Stimulated activated CD8-positive, alpha-beta memory T cell treated with anti-CD3 and anti-CD28 coated beads, Interleukin-7, amount 100 ng/mL, for 48 hours (primary cell): Measurements from ENCODE around the gene FOXL2NB.
"Not testable (repeated sequence)": the region's sequence is repeated elsewhere in the genome, so short reads cannot be mapped to it uniquely, and the experiment has no call there.

Source experiments
- DNase-seq, 2 donors: peaks; one replicate each; pipeline ENCODE4 v3.0.0-alpha.2; 2020; ENCODE audit warnings: low read depth in 1 of 2; ENCODE audit errors: extremely low read depth in 1 of 2

Gene FOXL2NB

DNA sequence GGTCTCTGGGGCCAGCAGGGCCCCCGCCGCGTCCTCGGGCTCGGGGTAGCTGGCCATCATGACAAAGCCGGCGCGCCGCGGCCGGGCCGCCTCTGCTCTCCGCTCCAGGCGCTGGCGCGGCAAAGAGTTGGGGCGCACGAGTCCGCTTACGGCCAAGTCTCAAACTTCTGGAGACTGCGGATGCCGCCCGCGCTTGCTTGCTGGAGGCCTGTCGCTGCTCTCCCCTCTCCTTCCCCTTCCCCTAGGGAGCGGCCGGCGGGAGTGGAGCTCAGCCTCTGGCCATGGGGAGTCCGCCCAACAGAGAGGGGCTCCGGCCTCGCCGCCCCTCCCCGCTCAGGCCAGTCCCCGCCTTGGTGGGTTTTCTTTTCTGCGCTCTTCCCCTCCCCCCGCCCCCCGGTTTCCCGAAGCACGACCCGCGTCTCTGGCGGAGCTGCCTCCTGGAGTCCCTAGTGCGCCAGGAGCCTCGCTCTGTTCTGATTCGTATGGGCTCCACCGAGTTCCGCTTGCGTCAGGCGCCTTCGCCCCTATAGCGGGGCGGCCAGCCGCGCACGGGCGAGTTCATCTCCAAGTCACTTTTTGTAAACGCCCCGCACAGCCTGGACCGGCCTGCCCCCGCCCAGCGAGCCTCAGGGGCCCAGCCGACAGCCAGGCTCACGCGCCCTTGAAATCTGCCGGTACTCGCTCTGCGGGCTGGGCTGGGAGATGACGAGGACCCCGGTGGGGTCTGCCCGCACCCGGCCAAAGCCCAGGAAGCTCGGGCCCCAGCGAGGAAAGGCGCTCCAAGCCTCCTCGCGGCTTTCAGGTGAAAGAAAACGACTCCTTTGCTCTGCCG, at the start of gene FOXL2NB, which contains the start of gene FOXL2:
Gene FOXL2NB (plus strand): TSS at position 555 of the 832 bp plus-strand sequence. CDS start 148 bp downstream, at position 703.
Gene FOXL2 (minus strand): TSS at position 475 of the 832 bp plus-strand sequence. CDS start 415 bp downstream, at position 60.
- no peak for DNase-seq

DNA sequence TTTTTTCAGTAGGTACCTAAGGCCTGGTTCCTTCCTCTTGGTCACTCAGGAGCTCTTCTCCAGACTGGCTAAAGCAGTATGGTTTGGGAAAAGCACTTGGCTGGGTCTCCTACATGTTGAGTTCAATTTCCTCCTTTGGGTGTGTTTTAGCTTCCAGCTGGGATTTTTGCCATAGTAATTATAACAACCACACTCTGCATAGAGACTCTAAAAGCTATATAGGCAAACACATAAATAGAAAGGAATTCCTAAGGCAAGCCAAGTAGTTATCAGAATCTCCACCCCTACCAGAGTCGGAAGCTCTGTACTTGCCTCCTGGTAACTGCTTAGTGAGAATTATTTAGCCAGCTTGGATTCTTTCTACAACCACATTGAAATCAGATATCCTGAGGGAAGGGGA, 48.7 kb upstream of the FOXL2NB start:
- DNase-seq: no peak

GRCh38 chr3:138898708-138899107, 48.3 kb upstream of the FOXL2NB start:
- no peak for DNase-seq

GRCh38 chr3:138899351-138899991, 47.5 kb upstream of the FOXL2NB start:
- no peak for DNase-seq

DNA sequence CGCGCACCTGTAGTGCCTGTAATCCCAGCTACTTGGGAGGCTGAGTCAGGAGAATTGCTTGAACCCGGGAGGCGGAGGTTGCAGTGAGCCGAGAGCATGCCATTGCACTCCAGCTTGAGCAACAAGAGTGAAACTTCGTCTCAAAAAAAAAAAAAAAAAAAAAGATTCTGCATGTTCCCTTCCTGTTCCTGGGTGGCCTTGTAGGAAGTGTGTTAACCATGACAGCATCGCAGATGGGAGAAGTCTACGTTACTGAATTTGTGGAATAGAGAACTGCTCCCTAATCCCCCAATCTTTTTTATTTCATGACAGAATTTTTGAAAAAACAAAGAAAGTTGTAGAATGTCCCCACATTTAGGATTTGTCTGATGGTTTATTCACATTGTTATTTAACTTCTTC, 45.5 kb upstream of the FOXL2NB start:
- DNase-seq: no peak

DNA sequence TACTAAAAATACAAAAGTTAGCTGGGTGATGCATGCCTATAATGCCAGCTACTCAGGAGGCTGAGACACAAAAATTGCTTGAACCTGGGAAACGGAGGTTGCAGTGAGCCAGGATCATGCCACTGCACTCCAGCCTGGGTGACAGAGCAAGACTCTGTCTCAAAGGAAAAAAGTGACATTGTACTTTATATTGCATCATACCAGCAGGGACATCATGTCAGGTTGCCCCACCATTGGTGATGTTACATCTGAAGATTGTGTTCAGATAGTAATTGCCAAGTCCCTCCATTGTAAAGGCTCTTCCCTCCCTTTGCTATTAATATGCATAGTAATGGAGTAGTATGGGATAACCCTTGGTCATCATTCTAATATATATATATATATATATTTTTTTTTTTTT, 44.8 kb upstream of the FOXL2NB start:
- no peak for DNase-seq

GRCh38 chr3:138907539-138907938, 39.5 kb upstream of the FOXL2NB start:
- DNase-seq: no peak

GRCh38 chr3:138908846-138909245, 38.2 kb upstream of the FOXL2NB start:
- DNase-seq: no peak

GRCh38 chr3:138909904-138910303, 37.1 kb upstream of the FOXL2NB start:
- DNase-seq: no peak

GRCh38 chr3:138911621-138912020, 35.4 kb upstream of the FOXL2NB start:
- no peak for DNase-seq

DNA sequence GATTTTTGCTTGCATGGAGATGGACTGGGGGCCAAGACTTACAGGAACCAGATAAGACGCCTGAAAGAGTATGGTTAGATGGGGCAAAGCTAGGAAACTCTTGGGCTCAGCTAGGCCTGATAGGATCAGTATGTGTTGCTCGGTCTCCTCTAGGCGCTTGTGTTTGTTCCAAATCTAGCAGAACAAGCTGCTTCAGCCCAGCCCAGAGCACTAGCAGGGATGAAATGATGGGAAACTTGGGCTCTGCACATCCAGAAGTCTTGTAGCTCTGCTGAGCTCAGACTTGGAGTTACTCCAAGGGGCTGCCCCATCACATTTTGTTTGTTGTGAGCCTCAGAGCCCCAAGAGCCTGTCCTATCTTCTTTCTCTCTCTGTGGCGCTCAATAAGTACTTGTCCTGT, 34.8 kb upstream of the FOXL2NB start:
- DNase-seq: no peak

DNA sequence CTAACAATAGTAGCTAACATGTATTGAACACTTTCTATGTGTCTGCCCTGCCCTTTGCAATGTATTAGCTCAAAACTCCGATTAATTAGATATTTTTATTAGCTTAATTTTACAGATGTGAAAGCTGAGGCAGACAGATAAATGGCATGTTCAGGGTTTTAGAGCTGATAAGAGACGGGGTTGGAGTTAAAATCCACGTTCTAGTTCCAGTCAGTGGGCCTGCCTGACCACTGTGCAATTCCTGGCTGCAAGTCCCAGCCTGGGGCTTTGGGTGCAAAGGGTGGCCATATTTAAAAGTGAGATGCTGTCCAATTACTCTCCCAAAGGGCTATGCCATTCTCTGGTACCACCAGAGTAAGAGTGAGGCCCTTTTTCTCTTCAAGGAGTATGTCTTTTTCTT, 33.3 kb upstream of the FOXL2NB start:
- DNase-seq: no peak

- DNase-seq: no peak
Measured at GRCh38 chr3:138914870-138915502, 32.0 kb upstream of the FOXL2NB start.

DNA sequence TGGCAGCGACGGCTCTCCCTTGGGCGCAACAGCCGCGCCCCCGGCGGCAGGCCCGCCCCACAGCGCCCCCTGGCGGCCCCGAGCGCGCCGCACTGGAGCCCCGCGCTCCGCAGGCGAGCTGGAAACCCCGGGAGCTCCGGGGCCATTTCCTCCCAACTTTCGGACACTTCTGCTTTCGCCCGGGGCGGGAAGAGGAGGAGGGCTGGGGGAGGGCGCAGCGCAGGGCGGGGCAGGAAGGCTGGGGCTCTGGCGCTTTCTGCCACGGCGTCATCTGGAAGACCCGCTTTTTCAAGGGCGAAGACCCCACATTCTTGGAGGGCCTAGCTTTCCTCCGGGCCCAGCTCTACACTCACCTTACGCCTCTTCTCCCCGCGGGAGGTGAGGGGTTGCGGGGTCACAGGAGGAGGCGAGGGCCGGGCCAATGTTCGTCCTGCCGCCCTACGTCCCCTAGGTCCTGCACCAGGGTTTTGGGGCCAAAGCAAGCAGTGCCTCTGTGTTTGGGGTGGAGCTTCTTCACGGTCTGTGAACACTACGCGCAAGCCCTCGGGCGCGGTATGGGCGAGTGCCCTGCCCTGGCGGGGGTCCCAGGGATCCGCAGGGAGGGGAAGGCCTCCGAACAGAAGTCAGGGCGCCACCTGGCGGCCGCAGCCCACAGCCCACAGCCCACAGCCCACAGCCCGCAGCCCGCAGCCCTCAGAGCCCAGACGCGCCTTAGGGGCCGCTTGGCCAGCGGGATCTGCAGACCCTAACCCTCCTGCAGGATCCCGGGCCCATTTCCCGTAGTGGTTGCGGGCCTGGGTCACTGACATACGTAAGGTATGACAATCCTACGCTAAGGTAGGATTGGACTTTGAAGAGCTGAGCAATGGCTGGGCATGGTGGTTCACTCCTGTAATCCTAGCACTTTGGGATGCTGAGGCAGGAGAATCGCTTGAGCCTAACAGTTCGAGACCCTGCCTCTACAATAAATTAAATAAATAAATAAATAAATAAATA, 31.2 kb upstream of the FOXL2NB start:
- DNase-seq: peak; percentile 64 to 68

DNA sequence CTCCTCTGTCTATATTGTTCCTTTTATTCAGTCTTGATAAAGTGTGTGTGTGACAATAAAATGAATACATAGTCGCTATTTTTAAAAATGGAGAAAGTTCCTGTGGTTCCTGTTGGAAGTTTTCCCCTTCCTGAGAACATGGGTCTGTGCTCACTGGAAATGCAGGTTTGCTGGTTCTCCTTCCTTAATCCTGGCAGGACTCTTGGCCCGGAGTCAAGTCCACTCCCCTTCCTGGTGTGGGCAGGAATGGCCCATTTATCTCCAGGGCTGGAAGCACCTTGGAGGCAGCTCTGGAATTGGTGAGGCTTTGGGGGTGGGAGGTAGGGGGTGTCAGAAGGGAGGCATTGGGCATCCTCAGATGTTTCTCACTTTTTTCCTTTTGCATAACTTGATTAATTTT, 30.2 kb upstream of the FOXL2NB start:
- DNase-seq: no peak

DNA sequence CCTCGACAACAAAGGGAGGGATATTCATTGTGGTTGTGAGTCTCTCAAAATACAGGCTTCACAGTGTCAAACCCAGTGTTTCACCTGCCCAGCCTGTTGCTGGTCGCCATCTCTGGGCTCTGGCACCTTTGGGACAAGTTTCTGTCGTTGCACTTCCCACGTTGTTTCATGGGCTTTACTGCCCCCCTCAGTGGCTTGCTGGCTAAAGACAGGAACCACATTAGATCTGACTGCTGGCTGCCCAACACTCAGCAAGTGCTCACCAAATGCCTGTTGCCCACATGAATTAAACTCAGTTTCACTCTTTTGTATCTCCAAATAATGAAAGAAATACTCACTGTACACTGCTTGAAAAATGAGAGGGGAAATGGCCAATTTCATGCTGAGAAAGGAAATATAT, 27.7 kb upstream of the FOXL2NB start:
- DNase-seq: no peak

- DNase-seq: no peak
Measured at GRCh38 chr3:138921316-138922292, 25.4 kb upstream of the FOXL2NB start.

- not testable (repeated sequence) for DNase-seq
Measured at GRCh38 chr3:138922400-138922799, 24.6 kb upstream of the FOXL2NB start.

GRCh38 chr3:138923531-138923994, 23.5 kb upstream of the FOXL2NB start:
- peak in 1 of 2 donors; percentile 69 for DNase-seq
